COLO668 (cell line): ENCODE results near the gene ETFB.

Experiments
- DNase-seq: peaks from one replicate; lab custom pipeline; 2025; ENCODE audit not compliant: unreplicated experiment; lab: John Stamatoyannopoulos, UW

The ETFB gene

DNA sequence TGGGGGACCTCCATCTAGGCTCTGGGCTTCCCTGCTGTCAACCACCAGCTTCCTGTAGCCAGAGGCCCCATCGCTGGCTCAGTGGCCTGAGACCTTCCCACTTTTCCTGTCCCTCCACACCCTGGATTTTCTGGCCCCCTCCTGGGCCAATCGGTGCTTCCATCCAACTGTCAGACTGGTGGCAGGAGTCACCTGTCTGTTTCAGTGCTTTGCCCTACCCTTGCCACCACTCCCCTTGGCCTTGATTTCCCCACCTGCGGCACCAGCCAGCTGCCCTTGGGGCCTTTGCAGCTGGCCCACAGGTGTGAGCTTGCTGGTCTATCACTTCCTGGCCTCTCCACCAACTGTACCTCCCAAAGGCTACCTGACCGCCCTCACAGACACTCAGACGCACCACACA is 36.8 kb downstream of the ETFB start:
- DNase-seq = no peak

DNA sequence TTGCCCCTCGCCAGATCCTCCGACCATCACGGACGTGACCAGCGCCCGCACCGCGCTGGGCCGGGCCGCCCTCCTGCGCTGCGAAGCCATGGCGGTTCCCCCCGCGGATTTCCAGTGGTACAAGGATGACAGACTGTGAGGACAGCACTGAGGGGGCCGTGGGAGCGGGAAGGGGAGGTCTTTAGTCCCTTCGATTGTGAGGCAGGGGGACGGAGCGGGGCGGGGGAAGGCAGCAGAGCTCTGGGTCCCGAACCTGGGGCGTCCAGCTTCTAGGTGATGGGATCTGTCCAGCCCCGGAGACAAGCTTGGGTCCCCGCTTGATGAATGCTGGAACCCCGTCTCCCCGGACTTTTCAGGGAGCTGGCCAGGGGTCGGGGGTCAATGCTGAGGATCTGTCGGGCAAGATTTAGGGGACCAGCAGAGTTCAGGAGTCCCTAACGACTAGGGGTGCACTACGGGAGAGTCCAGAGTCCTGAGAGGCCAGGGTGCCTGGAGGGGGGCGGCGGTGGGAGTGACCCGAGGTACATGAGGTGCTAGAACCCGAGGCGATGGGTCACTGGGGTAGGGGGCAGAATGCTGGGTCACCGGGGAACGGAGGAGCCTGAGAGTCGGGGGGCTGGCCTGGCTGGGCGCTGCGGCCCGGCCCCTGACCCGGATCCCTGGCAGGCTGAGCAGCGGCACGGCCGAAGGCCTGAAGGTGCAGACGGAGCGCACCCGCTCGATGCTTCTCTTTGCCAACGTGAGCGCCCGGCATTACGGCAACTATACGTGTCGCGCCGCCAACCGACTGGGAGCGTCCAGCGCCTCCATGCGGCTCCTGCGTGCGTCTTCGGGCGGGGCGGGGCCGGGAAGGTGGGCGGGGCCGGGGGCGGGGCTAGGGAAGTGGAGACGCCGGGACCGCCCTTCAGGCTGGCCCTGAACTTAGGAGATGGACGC is 38.9 kb downstream of the ETFB start:
- DNase-seq = no peak

DNA sequence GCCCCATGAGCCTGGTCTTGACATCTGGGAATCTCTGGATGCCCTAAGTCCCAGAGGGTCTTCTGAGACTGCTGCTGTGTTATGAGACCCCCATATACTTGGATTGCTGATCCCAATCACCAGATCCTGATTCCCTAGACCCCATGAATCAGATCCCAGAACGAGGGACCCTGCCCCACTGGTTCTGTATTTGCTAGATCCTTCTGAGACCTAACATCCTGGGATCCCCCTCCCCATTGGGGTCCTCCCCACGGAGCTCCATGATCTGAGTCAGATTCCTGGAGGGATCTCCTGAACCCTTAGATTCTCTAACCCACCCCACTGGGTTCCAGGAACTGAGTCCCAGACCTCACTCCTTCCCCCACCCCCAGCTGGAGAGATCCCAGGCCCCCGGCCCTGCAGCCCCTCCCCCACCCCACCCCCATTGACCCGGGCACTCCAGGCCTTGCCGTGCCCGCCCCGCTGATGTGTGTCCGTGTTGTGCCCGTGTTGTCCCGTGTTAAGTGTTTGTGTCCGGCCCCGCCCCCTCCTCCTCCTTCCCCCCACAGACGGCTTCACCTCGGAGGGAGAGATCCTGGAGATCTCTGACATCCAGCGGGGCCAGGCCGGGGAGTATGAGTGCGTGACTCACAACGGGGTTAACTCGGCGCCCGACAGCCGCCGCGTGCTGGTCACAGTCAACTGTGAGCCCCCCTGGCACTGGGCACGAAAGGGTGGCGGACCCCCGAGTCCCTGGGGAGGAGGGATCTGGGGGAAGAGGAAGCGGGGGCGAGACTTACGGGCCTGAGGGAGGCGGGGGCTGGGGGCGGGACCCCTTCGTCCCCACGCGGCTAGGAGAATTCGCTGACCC is 39.7 kb downstream of the ETFB start:
- no peak for DNase-seq

DNA sequence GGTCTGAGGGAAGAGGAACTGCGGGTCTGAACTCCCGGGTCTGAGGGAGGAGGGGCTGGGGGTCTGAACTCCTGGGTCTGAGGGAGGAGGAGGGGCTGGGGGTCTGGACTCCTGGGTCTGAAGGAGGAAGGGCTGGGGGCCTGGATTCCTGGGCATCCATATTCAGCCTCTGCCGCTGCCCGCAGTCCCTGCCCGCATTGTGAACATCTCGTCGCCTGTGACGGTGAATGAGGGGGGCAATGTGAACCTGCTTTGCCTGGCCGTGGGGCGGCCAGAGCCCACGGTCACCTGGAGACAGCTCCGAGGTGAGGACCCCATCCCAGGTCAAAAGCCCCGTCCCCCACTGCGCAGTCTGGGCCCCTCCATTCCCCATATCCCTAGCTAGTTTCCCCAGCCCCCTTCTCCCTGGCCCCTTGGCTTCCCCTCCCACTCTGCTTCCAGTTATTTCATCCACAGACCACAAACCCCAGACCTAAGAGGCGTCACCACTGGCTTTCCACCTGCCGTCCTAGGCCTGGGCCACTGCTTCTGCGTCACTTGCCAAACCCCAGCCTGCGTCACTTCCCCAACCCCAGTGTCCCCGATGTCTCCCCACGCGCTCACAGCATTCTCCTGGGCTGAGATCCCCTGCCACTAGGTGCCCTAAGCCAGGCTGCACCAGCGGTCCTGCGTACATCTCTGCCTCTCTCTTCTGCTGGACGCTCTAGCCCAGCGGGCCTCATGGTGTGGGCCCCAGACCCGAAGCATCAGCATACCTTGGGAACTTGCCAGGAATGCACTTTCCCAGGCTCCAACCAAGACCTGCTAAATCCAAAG is 40.8 kb downstream of the ETFB start:
- no peak for DNase-seq

DNA sequence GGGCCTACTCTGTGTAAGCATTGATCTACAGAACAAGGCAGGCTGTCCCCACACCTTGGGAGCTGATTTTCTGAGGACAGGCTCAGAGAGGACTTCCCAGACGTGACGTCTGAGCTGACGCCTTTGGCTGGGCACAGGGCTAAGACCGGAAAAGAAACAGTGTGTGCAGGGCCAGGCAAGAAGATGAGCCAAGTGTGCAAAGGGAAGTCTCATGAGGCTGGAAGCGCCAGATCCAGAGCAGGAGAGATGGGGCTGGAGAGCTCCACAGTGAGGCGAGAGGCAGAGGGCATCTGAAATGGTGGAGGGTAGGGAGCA is 42.1 kb downstream of the ETFB start:
- DNase-seq = no peak

DNA sequence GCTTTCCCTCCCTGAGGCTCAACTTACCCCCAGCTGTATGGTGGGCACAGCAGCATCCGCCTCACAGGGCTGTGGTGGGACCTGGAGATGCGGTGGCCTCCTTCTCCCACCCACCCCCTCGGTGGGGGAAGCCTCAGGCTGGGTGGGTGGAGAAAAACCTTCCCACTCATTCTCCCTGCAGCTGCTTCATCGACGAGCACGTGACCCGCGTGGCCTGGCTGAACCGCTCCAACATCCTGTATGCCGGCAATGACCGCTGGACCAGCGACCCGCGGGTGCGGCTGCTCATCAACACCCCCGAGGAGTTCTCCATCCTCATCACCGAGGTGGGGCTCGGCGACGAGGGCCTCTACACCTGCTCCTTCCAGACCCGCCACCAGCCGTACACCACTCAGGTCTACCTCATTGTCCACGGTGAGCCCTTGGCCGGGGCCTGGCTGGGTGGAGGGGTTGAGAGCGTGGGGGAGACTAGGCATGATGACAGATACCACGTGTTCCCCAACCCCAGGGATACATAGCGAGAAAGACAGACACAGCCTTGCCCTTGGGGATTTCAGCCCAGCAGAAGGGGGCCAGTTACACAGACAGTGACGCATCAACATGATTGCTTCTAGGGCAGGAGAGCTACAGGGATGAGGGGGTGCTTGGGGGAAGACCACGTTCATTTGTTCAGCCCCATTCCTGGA is 42.6 kb downstream of the ETFB start:
- no peak for DNase-seq

DNA sequence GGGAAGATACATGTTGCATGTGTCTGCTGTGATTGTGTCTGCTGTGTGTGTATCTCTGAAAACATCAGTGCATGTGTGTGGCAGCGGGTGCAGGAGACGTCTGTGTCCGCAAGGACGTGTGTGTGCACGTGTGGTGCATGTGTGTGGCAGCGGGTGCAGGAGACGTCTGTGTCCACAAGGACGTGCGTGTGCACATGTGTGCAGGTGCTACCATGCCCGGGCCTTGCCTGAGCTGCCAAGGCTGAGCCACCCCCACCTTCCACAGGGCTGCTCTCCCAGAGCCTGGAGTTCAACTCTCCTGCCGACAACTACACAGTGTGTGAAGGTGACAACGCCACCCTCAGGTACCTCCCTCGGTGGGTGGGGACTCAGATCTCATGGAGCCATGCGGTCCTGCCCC is 44.4 kb downstream of the ETFB start:
- no peak for DNase-seq

DNA sequence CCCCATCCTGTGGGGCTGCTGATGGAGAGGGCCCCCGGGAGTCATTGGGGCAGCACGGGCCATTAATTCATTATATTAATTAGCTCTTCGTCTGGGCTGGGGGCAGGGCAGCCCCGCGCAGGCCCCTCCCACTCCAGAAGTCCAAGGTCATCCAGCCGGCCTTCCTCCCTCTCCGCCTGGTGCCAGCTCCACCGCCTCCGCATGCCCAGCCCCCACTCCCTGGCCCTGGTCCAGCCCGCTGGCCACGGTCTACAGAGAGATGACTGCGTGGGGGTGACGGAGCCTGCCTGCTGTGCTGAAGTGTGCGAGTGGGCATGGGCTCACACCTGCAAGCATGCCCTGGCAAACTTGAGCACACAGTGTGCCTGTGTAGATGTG is 45.9 kb downstream of the ETFB start:
- no peak for DNase-seq

DNA sequence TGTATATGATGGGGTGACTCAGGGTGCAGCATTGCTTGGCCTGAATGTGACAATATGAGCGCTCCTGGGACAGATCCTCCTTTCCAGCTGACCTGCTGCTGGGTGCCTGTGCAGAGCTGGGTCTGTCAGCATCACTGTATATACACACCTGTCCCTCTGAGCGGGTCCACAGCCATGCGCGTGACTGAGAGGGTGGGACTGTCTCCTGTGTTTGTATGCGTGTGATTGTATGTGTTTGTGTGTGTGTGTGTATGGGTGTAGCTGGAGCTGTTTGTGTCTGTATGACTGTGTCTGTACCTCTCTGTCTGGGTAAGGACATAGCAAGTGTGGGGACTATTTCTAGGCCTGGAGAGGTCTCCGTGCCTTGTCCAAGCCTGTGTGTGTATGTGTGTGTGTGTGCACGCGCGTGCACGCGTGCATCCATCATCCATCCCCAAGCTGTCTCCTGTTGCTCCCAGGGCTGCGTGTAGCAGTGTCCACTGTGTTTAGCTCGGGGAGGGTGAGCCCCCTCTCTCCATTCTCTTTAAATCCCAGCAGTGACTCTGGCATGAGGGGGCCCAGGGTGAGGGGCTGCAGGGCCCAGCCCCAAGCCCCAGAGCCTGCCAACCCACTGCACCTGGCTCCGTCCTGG is 46.4 kb downstream of the ETFB start:
- DNase-seq = no peak

DNA sequence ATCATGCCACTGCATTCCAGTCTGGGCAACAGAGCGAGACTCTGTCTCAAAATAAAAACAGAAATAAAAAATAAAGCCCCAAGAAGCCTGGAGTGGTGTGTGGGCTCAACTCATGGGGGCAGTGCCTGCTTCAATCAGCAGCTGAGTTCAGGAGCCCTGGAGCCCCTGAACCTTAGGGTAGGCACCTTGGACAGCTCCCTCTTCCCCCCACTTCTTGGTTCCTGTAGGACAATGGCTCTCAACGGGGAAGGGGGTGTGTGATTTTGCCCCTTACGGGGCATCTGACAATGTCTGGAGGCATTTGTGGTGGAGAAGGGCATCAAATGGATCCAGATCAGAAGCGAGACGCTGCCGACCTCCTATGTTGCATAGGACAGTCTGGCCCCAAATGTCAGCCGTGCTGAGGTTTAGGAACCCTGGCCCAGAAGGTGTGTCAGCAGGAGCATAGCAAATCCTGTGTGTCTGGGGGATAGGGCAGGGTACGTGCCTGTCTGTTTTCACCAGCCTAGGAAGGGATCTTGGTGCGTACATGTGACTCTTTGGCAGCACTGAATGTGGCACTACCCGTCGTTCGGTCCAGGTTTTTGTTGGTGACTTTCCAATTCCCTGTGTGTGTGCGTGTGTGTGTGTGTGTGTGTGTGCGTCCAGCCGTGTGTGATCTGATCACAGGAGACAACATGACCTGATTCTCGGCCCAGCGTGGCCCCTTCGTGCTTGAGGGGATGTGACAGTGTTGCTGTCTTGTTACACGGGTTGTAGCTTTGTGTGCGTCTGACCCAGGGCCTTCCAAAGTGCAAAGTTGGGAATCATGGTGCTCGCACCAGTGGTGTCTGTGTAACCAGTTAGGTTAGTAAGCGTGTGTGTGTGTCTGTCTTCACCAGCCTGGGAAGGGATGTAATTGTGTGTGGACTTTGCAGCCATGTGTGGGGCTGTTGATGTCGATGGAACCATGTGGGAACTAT is 47.2 kb downstream of the ETFB start:
- DNase-seq = no peak

DNA sequence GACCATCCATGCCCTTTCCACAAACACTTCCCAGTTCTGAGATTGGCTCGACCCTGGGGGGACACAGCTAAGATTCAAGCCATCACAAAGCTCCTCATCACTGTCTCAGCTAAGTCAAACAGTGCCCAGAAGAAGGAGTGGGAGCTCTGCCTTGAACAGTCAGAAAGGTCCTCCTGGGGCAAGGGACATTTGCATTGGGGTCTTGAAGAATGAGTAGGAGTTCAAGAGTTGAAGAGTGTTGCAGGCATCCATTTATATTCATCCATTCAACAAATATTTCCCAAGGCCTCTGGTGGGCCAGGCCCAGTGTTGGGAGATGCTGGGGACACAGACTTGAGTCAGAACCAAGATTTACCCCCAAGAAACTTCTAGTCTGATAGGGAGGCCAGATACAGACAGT is 48.2 kb downstream of the ETFB start:
- no peak for DNase-seq

DNA sequence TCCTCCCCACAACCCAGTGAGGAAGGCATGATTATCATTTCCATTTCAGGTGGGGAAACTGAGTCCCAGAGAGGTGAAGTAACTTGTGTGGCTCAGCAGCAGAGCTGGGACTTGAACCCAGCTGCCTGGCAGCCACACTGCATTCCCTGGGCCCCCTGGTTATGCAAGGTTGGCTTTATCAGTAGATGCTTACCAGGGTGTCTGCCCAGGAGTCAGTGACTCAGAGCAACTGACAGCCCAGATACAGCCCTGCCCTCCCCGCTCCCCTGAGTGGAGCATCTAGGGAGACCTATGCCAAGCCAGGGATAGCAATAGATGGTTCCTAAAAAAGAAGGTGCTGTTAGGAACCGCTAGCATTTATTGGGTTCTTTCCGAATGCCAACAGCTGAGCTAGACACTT is 48.8 kb downstream of the ETFB start:
- DNase-seq = no peak

DNA sequence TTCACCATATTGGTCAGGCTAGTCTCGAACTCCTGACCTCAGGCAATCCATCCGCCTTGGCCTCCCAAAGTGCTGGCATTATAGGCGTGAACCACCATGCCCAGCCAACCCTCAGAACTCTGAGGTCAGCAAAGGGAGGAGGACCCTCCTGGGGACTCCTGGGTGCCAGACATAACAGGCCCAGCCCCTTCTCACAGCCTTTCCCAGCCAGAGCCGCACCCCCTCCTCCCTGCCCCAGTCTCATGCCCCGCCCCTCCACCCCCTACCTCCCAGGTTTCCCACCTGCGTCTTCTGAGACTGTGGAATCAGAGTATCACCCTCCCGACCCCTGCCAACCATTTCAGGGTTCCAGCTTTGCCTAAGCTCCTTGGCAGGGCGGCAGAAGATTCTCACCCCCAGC is 49.5 kb downstream of the ETFB start:
- no peak for DNase-seq

DNA sequence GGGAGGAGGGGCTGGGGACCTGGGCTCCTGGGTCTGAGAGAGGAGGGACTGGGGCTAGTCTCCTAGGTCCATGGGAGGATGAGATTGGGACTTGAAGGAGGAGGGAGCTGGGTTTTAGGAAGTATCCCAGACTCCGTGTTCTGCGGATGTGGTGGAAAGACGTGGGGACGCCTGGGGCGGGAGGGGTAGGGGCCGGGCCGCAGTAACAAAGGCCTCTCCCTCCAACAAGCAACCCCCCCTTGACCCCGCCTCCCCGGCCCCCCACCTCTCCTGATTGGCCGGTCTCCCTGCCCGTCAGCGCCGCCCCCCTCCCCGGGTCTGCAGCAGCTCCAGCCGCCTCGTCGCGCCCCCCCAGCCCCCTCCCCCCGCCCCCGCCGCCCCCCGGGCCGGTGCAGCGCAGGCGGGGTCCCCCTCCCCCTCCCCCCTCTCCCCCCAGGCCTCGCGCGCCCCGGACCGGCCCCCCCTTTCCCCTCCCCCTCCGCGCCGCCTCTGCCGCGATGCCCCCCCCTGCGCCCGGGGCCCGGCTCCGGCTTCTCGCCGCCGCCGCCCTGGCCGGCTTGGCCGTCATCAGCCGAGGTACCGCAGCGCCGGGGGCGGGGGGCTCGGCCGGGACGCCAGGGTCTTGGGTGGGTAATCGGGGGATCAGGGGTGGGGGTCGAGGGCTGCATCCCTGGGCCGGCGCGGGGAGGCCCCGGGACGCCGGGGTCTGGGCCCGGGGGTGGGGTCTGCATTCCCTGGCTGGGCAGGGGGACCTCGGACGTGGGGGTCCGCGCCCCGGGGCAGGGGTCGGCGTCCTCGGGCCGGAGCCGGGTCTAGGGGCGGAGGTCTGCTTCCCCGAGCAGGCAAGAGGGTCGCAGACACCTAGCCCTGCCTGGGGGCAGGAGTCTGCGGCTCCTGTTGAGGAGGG is 54.6 kb downstream of the ETFB start, which contains the start of gene IGLON5:
Gene IGLON5 (plus strand): TSS at position 294 of the 907 bp plus-strand sequence. CDS start 204 bp downstream, at position 498.
- DNase-seq = no peak

DNA sequence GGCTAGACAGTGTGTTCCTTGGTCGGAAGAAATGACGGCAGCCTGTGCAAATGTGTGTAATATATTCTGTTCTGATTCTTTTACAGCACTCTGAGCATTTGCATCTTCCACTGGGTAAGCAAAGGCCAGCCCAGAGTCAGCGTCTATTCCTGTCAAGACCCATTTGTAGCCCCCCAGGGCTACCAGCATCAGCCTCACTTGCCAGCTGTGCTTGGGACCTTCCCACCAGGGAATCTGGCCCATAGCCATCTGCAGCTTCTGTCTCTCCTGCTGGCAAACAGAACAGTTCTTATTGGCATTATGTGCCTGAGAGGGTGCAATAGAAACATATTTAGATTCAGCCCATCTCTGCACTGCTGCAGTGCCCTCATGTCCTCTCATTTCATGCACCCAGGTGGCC is 60.7 kb downstream of the ETFB start:
- no peak for DNase-seq

DNA sequence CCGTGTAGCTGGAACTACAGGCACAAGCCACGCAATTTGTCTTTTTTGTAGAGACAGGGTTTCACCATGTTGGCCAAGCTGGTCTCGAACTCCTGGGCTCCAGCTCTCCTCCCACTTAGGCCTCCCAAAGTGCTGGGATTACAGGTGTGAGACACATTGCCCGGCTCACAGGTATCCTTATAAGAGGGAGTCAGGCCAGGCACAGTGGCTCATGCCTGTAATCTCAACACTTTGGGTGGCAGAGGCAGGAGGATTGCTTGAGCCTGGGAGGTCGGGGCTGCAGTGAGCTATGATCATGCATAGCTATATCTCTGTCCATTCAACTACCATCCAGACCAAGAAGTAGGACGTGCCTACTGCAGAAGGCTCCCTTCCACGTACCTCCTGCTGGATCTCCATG is 64.9 kb downstream of the ETFB start:
- no peak for DNase-seq

DNA sequence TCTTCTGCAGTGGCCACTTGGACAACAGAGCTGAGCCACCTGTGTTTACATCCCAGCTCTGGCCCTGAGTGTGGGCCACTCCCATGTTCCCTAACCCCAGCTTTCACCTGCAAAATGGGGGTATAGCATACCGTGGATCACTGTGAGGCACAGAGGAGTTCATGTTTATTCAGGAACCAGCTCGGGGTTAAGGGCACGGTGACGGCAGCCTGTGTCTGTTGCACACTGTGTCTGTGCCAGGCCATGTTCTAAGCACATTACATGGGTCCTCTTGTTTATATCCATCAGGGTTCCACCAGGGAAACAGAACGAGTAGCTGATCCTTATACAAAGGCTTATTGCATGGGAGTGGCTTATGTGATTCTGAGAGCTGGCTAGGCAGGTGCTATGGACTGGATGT is 68.8 kb downstream of the ETFB start:
- no peak for DNase-seq
